Activated naive CD8-positive, alpha-beta T cell (primary cell): ENCODE measurements around the gene ZNF561.
"Not testable (repeated sequence)": the region's sequence is repeated elsewhere in the genome, so short reads cannot be mapped to it uniquely, and the experiment has no call there.

Source experiments
- H3K27ac Mint-ChIP-seq: one replicate; pipeline ENCODE4 v1.8.0; 2021; ENCODE audit warnings: mixed read lengths
- H3K27me3 Mint-ChIP-seq: one replicate; pipeline ENCODE4 v1.8.0; 2021; ENCODE audit warnings: mixed read lengths
- H3K36me3 Mint-ChIP-seq: one replicate; pipeline ENCODE4 v1.8.0; 2021; ENCODE audit warnings: mixed read lengths
- H3K4me1 Mint-ChIP-seq: one replicate; pipeline ENCODE4 v1.8.0; 2021; ENCODE audit warnings: low read depth, mixed read lengths
- H3K4me3 Mint-ChIP-seq: one replicate; pipeline ENCODE4 v1.8.0; 2021; ENCODE audit warnings: mild to moderate bottlenecking, mixed read lengths
- H3K9me3 Mint-ChIP-seq: one replicate; pipeline ENCODE4 v1.8.0; 2021; ENCODE audit warnings: low read depth, mixed read lengths

Gene ZNF561

DNA sequence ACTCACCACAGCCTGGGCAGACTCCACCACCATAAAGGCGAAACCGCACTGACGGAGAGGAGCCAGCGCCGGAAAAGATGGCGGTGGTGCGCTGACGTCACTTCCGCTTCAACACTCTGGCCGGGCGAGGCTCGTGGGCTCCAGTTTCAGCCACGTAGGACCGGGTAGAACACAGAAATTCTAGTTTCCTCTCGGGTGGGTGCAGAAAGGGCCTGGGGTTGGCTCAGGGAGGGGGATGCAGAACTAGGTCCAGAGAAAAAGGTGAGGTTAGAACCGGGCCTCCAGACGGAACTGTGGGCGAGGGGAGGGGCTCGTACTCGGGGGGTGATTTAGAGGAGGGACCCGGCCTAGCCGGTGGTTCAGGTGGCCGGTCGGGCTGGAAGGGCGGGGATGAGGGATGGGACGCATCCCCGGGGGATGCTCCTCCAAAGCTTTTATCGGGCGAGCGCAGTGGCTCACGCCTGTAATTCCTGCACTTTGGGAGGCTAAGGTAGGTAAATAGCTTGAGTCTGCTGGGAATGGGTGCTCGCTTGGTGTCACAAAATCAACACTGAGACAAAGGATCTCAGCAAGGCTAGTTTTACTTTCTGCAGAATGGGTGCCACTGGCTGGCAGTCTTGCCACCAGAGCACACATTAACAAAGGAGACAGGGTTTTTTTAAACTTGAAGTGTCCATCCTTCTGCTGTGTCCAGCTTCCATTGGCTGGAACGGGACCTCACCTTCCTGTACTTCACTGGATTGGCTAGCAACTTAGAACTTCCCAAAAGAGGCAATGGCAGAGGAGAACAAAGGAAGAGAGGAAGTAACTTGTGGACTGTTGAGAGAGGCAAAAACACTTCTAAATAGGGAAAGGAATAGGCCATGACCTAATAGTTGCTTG, at the start of gene ZNF561:
TSS of gene ZNF561 (minus strand) at position 77 of the 882 bp plus-strand sequence. CDS start 1,776 bp downstream, outside the sequence.
- H3K4me1 Mint-ChIP-seq, result peaks cover 23% of the 10 kb centered on the region
- peak within 1 kb of the TSS; percentile 99 for H3K4me3 Mint-ChIP-seq
- H3K27me3 Mint-ChIP-seq, result no peaks in the 10 kb centered on the region
- H3K27ac Mint-ChIP-seq, result peak within 1 kb of the TSS; percentile 100
- peaks cover 14% of the 10 kb centered on the region for H3K36me3 Mint-ChIP-seq
- no peaks in the 10 kb centered on the region for H3K9me3 Mint-ChIP-seq

- Mint-ChIP-seq H3K27me3 (no peaks in the 10 kb centered on the region), H3K27ac (no peak overlapping the region), H3K4me1 (peaks cover 46% of the 10 kb centered on the region), H3K4me3 (peak overlapping the region; percentile 43), H3K9me3 (peaks cover 35% of the 10 kb centered on the region), H3K36me3 (peaks cover 55% of the 10 kb centered on the region)
These were observed 47.5 kb upstream of the ZNF561 start for GRCh38 chr19:9668544-9668943.

DNA sequence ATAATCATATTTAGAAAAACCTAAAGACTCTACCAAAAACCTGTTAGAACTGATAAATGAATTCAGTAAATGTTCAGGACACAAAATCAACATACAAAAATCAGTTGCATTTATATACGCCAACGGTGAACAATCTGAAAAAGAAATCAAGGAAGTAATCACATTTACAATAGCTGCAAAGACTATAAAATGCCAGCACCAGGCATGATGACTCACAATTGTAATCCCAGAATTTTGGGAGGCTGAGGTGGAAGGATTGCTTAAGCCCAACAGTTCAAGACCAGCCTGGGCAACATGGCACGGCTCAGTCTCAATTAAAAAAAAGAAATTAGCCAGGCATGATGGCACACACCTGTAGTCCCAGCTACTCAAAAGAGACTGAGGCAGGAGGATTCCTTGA, 46.9 kb upstream of the ZNF561 start:
- Mint-ChIP-seq H3K9me3 (peaks cover 35% of the 10 kb centered on the region), H3K27me3 (no peaks in the 10 kb centered on the region), H3K4me3 (no peak overlapping the region), H3K4me1 (peaks cover 46% of the 10 kb centered on the region), H3K36me3 (peaks cover 53% of the 10 kb centered on the region), H3K27ac (no peak overlapping the region)

DNA sequence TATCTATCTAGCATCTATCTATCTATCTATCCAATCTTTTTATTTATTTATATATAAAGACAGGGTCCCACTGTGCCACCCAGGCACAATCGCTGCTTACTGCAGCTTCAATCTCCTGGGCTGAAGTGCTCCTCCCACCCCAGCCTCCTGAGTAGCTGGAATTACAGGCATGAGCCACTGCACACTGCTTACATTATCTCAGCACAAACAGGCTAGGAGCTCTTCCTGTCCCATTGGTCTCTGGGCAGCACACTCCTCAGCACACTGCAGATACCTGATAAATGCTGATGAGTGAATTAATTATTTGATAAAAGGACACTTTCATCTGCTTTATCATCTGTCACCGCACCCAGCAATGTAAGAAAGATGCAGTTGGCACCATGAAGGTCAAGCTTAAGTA, 37.7 kb upstream of the ZNF561 start:
- Mint-ChIP-seq H3K4me1 (peaks cover 13% of the 10 kb centered on the region), H3K27me3 (no peaks in the 10 kb centered on the region), H3K27ac (no peak overlapping the region), H3K36me3 (peaks cover 19% of the 10 kb centered on the region), H3K9me3 (no peaks in the 10 kb centered on the region), H3K4me3 (no peak overlapping the region)

DNA sequence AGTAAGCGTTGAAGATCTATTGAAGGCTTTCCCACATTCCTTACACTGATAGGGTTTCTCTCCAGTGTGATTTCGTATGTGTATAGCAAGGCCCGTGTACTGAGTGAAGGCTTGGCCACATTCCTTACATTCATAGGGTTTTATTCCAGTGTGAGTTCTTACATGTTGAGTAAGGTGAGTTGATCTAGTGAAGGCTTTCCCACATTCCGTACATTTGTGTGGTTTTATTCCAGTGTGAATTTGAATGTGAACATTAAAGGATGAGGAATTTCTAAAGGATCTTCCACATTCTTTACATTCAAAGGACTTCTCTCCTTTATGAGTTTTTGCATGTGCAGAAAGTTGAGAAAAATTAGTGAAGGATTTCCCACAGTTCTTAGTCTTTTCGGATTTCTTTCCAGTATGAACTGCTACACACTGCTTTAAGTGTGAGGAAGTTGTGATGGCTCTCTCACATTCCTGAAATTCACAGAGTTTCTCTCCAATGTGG, 32.1 kb upstream of the ZNF561 start:
- not testable (repeated sequence) for H3K27ac Mint-ChIP-seq, H3K4me1 Mint-ChIP-seq, H3K27me3 Mint-ChIP-seq, H3K4me3 Mint-ChIP-seq
- Mint-ChIP-seq H3K9me3 (peaks cover 15% of the 10 kb centered on the region), H3K36me3 (peaks cover 45% of the 10 kb centered on the region)

DNA sequence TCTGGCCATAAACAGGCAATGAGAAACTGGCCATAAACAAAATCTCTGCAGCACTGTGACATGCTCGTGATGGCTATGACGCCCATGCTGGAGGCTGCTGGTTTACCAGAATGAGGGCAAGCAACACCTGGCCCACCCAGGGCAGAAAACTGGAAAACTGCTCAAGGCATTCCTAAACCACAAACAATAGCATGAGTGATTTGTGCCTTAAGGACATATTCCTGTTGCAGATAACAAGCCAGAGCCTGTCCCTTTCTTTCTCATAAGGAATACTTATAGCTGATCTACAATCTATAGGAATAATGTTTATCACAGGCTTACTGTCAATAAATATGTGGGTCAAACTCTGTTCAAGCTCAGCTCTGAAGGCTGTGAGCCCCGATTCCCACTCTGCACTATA, 30.4 kb upstream of the ZNF561 start:
- not testable (repeated sequence) for H3K4me1 Mint-ChIP-seq, H3K27me3 Mint-ChIP-seq, H3K27ac Mint-ChIP-seq, H3K4me3 Mint-ChIP-seq
- peaks cover 41% of the 10 kb centered on the region for H3K36me3 Mint-ChIP-seq
- H3K9me3 Mint-ChIP-seq, result peaks cover 15% of the 10 kb centered on the region

- Mint-ChIP-seq H3K4me3 (no peak overlapping the region), H3K36me3 (peaks cover 42% of the 10 kb centered on the region), H3K27ac (no peak overlapping the region), H3K4me1 (peaks cover 3% of the 10 kb centered on the region), H3K9me3 (peaks cover 15% of the 10 kb centered on the region), H3K27me3 (no peaks in the 10 kb centered on the region)
These were observed 29.3 kb upstream of the ZNF561 start for GRCh38 chr19:9650345-9650744.

DNA sequence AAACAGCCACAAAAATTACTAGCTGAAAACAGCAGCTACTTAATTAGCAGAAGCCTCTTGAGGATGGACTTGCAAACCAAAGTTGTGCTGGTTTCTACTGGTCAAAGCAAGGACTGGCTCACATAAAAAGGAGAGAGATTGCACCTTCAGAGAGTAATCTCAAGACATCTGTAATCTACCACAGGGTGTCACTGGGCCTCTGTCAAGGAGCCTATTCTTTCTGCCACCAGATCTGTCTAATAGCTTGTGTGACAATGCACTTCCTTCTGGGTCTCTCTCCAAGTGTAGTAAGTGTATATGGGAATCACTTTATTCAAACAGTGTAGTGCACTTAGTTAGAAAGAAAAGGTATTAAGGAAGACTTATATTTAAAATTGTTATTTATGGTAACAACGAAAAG, 24.4 kb upstream of the ZNF561 start:
- no peak overlapping the region for H3K27ac Mint-ChIP-seq
- H3K4me1 Mint-ChIP-seq, result peaks cover 3% of the 10 kb centered on the region
- H3K36me3 Mint-ChIP-seq, result peaks cover 26% of the 10 kb centered on the region
- peaks cover 9% of the 10 kb centered on the region for H3K9me3 Mint-ChIP-seq
- H3K4me3 Mint-ChIP-seq, result no peak overlapping the region
- no peaks in the 10 kb centered on the region for H3K27me3 Mint-ChIP-seq

- Mint-ChIP-seq H3K9me3 (peaks cover 9% of the 10 kb centered on the region), H3K27me3 (no peaks in the 10 kb centered on the region), H3K4me3 (no peak overlapping the region), H3K4me1 (peaks cover 3% of the 10 kb centered on the region), H3K27ac (no peak overlapping the region), H3K36me3 (peaks cover 22% of the 10 kb centered on the region)
These were observed 23.4 kb upstream of the ZNF561 start for GRCh38 chr19:9644472-9644871.

GRCh38 chr19:9641810-9642209, 20.8 kb upstream of the ZNF561 start:
- Mint-ChIP-seq H3K27ac (no peak overlapping the region), H3K9me3 (peaks cover 9% of the 10 kb centered on the region), H3K36me3 (peaks cover 20% of the 10 kb centered on the region), H3K4me3 (no peak overlapping the region), H3K27me3 (no peaks in the 10 kb centered on the region), H3K4me1 (peaks cover 1% of the 10 kb centered on the region)

GRCh38 chr19:9640956-9641355, 19.9 kb upstream of the ZNF561 start:
- H3K36me3 Mint-ChIP-seq, result peaks cover 18% of the 10 kb centered on the region
- H3K4me3 Mint-ChIP-seq, result no peak overlapping the region
- H3K4me1 Mint-ChIP-seq, result no peaks in the 10 kb centered on the region
- H3K27ac Mint-ChIP-seq, result peak overlapping the region; percentile 51
- peaks cover 9% of the 10 kb centered on the region for H3K9me3 Mint-ChIP-seq
- H3K27me3 Mint-ChIP-seq, result no peaks in the 10 kb centered on the region

- Mint-ChIP-seq H3K9me3 (peaks cover 2% of the 10 kb centered on the region), H3K27me3 (no peaks in the 10 kb centered on the region), H3K27ac (no peak overlapping the region), H3K36me3 (peaks cover 22% of the 10 kb centered on the region), H3K4me1 (no peaks in the 10 kb centered on the region), H3K4me3 (no peak overlapping the region)
These were observed 15.0 kb upstream of the ZNF561 start for GRCh38 chr19:9636018-9636417.

DNA sequence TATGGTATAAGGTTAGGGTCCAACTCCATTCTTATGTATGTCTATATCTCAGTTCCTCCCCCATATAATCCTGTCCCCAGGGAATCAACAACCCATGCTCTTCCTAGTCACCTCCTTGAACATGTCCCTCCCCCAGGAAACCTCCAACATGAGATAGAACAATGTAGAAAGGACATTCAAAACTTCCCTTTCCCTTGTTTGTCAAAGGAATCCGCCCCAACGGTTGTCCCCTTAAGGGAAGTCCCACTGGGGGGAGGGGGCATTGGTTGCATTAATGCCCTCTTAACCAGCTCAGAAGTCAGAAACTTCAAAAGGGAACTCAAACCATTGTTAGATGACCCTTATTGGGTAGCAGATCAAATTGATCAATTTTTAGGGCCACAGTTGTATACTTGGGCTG, 6.8 kb upstream of the ZNF561 start:
- no peak overlapping the region for H3K4me3 Mint-ChIP-seq
- H3K27ac Mint-ChIP-seq, result no peak overlapping the region
- peaks cover 10% of the 10 kb centered on the region for H3K36me3 Mint-ChIP-seq
- H3K9me3 Mint-ChIP-seq, result no peaks in the 10 kb centered on the region
- H3K4me1 Mint-ChIP-seq, result peaks cover 4% of the 10 kb centered on the region
- no peaks in the 10 kb centered on the region for H3K27me3 Mint-ChIP-seq

DNA sequence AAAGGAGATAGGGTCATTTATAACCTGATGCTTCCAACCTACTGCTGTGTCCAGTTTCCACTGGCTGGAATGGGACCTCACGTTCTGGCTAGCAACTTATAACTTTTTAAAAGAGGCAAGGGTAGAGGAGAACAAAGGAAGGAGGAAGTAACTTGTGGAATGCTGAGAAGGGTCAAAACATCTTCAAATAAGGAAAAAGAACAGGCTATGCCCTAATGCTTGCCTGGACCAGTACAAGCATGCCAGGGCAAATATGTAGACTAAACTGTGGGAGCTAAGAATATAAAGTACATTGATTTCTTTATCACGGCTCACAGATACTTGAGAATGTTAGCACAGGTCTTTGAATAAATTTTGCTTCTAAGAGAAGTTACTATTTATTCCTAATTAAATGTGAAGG, 1.5 kb upstream of the ZNF561 start:
- H3K27me3 Mint-ChIP-seq, result no peaks in the 10 kb centered on the region
- H3K4me1 Mint-ChIP-seq, result peaks cover 23% of the 10 kb centered on the region
- H3K36me3 Mint-ChIP-seq, result peaks cover 12% of the 10 kb centered on the region
- peak overlapping the region; percentile 75 for H3K27ac Mint-ChIP-seq
- H3K4me3 Mint-ChIP-seq, result peak overlapping the region; percentile 76
- no peaks in the 10 kb centered on the region for H3K9me3 Mint-ChIP-seq

DNA sequence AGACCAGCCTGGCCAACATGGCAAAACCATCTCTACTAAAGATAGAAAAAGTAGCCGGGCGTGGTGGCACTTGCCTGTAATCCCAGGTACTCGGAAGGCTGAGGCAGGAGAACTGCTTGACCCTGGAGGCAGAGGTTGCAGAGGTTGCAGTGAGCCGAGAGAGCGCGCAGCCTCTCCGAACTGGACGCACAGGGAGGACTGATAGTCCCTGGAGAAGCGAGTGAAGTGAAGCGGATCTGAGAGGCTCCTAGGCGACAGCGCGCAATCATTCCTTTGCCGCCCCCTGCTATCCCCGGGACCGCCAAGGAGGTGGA, 233 bp downstream of the ZNF561 start:
- Mint-ChIP-seq H3K27ac (peak overlapping the region; percentile 100), H3K36me3 (peaks cover 14% of the 10 kb centered on the region)

DNA sequence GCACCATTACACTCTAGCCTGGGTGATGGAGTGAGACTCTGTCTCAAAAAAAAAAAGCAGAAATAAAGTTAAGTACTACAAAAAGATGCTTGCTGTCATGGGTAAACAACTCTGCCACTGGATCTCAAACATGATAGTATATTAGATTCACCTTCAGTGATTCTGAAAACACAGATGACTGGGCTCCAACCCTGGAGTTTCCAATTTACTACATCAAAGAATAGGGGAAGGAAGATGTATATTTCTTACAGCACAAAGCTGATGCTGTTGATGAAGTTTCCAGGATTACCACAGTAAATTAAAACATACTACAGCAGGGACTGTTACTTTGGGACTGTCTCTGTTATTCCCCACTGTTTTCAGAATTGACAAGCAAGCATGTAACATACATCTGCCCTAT, 5.2 kb downstream of the ZNF561 start:
- Mint-ChIP-seq H3K27me3 (no peaks in the 10 kb centered on the region), H3K9me3 (no peaks in the 10 kb centered on the region), H3K4me3 (no peak overlapping the region), H3K36me3 (peaks cover 33% of the 10 kb centered on the region), H3K27ac (no peak overlapping the region), H3K4me1 (peaks cover 8% of the 10 kb centered on the region)

More for the DNA sequence above, 233 bp downstream of the ZNF561 start:
- no peaks in the 10 kb centered on the region for H3K9me3 Mint-ChIP-seq
- peak overlapping the region; percentile 99 for H3K4me3 Mint-ChIP-seq
- no peaks in the 10 kb centered on the region for H3K27me3 Mint-ChIP-seq
- peaks cover 21% of the 10 kb centered on the region for H3K4me1 Mint-ChIP-seq
